Transverse colon (tissue), 4 donors: ENCODE results near the gene HOXA4.

ENCODE experiments used
- EP300 ChIP-seq: sonication (generic); formaldehyde crosslinking; IDR thresholded peaks from one replicate; pipeline ENCODE4 v1.6.1; 2017; ENCODE audit warnings: antibody characterized with exemption, low read depth
- POLR2A ChIP-seq: fragments of 450-650 bp; IDR thresholded peaks from one replicate; pipeline ENCODE4 v1.6.1; 2016; ENCODE audit warnings: antibody characterized with exemption, mild to moderate bottlenecking, moderate library complexity
- POLR2AphosphoS5 ChIP-seq, 3 donors: sonication (generic); formaldehyde crosslinking; IDR thresholded peaks; one replicate each; pipeline ENCODE4 v1.6.1; 2016; ENCODE audit warnings: antibody characterized with exemption in 3 of 3
- TF ChIP-seq, protein P1 (sequence below), 5 experiments: fragments of 200-600 bp in 3 of 5; fragments of 450-650 bp in 2 of 5; sonication (generic) in 3 of 5; IDR thresholded peaks; 1 replicate in 2 of 5; 2 replicates in 3 of 5; pipeline ENCODE4 v1.5.1; 2016 to 2017; ENCODE audit warnings: antibody characterized with exemption in 5 of 5, inconsistent platforms in 3 of 5, mild to moderate bottlenecking in 2 of 5, moderate library complexity in 1 of 5

DNA sequence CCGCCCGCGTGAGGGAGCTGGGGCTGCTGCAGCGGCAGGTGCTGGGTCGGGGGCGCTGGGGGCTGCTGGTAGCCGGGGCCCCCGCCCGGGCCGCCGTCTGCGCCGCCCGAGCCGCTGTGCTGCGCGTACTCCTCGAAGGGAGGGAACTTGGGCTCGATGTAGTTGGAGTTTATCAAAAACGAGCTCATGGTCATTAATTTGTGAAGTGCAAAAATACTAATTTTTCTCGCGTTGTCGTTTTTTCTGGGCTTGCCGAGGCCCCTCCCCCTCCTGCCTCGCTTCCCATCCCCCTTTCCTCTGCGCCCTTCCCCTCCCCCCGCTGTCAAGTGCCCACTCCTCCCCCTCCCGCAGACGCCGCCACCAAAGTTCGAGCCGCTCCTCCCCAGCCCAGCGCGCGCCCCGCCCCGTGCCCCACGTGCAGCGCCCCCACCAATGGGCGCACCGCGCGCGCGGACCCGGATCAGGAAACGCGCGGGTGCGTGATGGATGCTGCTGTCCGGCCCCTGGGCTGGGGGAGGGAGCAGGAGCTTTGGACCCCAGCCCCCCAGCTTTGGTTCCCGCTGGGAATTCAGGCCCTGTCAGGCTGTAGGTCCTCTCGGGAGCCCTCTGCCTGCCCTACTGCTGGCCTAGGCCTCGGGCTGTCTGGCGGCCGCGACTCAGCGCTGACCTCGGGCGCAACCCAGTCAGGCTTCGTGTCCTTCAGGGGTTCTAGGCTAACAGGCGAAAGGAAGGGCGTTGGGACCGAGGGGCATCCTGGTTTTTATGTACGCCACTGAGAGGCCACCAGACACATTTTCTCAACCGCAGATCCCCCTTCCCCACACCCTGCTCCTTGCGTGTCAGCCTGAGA lies at the start of gene HOXA4:
- TF ChIP-seq, protein P1, sequence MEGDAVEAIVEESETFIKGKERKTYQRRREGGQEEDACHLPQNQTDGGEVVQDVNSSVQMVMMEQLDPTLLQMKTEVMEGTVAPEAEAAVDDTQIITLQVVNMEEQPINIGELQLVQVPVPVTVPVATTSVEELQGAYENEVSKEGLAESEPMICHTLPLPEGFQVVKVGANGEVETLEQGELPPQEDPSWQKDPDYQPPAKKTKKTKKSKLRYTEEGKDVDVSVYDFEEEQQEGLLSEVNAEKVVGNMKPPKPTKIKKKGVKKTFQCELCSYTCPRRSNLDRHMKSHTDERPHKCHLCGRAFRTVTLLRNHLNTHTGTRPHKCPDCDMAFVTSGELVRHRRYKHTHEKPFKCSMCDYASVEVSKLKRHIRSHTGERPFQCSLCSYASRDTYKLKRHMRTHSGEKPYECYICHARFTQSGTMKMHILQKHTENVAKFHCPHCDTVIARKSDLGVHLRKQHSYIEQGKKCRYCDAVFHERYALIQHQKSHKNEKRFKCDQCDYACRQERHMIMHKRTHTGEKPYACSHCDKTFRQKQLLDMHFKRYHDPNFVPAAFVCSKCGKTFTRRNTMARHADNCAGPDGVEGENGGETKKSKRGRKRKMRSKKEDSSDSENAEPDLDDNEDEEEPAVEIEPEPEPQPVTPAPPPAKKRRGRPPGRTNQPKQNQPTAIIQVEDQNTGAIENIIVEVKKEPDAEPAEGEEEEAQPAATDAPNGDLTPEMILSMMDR (IDR thresholded peaks at IDR 0.05), result no peak
- peak; percentile 89 to 95 (median 92) for TF ChIP-seq POLR2AphosphoS5 (IDR thresholded peaks at IDR 0.05)
- peak; percentile 81 for TF ChIP-seq POLR2A
- no peak for TF ChIP-seq EP300
